Stimulated activated CD4-positive, alpha-beta T cell treated with anti-CD3 and anti-CD28 coated beads, Interleukin-1b, Interleukin-23, amount 100 ng/mL, for 1 hour (primary cell): ENCODE results near the gene STK40.
A peak's percentile ranks its signal among the peaks of the same experiment; 100 is the strongest.

ENCODE experiments used
- DNase-seq, 2 donors: peaks; one replicate each; pipeline ENCODE4 v3.0.0-alpha.2; 2020; ENCODE audit warnings: low read depth in 2 of 2

STK40 gene

DNA sequence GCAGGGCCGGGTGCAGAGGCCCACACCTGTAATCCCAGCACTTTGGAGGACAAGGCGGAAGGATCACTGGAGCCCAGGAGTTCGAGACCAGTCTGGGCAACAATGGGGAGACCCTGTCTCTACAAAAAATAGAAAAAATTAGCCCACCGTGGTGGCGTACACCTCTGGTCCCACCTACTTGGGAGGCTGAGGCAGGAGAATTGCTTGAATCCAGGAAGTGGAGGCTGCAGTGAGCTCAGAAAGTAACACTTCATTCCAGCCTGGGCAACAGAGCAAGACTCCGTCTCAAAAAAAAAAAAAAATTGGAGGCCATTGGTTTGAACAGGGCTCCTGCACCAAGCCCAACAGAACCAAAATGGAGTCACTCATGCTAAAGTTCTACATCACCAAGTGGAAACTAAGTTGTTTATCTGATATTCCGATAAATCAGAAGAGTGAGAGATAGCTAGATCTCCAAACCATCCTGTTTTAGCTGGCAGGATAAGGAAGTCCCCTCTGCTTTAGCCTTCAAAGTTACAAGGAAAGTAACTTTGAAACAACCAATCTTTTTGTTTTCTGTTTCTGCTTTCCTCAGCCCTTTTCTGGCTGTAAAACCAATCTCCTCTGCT, 12.8 kb upstream of the STK40 start:
- no peak for DNase-seq

DNA sequence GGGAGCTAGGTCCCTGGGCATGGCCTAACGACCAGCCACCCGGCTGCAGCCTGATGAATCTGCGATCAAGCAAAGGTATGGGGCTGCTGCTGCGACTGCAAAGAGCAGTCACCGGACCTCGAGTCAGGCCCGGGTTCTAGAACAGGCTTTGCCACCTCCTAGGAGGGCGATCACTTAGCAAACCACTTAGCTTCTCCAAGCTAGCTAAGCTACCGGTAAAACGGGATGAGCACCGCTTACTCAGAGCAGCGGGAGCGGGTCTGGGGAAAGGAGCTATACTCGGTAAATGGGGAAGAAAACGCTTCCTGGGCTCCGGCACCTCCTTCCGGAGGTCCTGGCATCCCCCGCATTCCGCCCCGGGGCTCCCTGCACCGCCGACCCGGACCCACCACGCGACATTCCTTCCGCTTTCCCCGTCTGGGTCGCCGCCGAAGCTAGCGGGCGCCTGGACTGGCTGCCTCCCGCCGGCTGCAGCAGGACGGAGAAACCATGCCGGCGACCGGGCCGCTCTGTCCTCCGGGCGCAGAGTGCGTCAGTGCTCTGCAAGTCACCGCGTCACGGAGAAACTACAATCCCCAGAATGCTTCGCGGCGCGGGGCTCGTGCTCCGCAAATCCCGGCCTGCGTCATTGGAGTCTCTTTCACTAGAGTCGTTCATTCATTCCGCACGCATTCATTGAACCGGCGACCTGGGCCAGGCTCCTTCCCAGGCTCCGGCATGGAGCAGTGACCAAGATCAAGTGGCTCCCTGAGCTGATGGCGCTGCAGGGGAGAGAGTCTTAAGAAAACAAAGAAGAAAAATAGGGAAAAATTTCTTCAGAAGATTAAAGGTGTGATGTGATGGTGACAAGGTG, 11.9 kb upstream of the STK40 start, which contains the start of gene LSM10:
TSS of gene LSM10 (minus strand) at position 531 of the 853 bp plus-strand sequence. CDS start 3,779 bp downstream, outside the sequence.
- DNase-seq: peak; percentile 65 to 85

DNA sequence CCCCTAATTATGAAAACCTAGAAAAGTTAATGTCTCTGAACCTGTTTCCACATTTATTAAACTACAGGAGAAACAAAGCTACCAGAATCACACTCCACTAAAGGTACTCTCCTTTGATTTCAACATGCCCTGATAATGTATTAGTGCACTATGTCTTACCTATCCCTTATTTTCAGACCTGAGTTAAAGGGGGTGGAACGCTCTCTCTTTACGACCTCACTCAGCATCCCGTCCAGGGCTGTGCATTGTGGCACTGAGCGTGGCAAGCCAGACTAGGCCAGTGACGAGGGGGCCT, 11.3 kb upstream of the STK40 start:
- no peak for DNase-seq

DNA sequence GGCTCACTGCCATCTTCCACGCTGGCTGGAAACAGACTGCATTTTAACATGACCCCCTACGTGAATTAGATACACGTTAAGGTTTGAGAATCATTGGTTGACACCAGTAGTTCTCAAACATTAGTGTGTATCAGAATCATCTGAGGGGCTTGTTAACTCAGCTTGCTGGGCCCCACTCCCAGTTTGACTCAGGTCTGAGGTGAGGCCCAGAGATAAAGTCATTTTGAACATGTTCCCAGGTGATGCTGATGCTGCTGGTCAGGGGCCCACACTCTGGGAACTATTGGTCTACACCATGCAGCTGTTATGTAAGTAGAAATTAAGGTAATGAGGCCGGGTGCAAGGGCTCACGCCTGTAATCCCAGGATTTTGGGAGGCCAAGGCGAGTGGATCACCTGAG, 10.6 kb upstream of the STK40 start:
- no peak for DNase-seq

DNA sequence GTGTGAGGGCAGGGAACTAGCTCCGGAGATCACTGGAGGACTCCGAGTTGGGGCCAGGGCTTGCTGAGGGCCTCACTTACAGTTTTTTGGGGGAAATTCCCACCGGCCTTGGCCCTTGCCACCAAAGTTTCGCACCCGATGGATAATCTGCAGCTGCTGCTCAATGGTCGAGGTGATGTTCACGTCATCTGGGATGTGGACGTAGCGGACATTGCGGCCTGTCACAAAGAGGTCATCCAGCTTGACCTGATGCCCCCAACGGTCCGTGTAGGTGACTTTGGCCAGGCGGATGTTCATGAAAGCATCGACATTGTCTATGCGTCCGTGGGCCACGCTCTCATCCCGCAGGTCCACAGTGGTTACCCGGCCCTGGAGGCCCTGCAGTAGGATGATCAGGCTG, 8.0 kb upstream of the STK40 start:
- no peak for DNase-seq

DNA sequence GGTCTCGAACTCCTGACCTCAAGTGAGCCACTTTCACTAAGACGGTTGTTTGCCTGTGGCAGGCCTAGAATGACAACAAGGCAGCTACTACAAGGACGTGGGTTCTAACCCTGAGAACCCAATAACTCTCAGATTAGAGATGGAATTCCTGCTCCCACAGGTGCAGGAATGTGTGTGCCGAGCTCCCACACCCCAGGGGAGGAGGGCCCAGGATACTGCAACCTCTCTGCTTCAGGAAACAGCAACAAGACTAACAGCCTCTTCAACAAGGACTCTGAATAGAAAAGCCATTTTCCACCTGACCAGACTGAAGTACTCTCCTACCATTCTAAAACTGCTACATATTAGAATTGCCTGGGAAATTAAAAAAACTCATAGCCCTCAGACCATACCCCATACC, 7.1 kb upstream of the STK40 start:
- DNase-seq: no peak

DNA sequence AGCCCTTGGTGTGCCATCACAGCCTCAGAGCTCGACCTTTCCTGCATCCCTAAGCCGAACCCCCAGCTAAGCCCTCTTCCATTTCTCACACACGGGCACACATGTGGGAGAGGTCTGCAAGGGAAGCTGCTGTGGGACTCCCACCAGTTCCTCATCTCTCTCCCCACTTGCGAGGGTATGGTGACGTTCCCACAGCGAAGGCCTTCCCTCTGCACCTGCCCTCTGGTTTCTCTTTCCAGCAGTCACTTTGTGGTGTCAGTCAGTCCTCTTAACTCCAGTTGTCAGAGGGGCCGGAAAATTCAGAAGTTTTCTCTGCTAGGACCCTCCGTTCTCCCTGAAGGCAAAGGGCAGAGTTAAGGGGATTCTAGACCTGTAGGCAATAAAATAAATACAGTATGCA, 5.5 kb upstream of the STK40 start:
- DNase-seq: no peak

DNA sequence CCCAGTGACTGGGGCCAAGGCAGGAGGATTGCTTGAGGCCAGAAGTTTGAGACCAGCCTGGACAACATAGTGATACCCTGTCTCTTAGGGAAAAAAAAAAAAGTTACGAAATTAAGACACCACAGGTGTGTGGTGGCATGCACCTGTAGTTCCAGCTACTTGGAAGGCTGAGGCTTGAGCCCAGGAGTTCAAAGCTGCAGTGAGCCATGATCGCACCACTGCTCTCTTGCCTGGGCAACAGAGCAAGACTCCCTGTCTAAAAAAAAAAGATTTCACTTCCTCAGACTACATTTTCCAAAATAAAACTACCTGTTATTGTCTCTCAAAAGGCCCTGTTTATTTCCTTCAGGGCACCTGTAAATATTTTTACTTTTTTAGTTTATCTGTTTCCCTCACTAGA, 4.7 kb upstream of the STK40 start:
- no peak for DNase-seq

DNA sequence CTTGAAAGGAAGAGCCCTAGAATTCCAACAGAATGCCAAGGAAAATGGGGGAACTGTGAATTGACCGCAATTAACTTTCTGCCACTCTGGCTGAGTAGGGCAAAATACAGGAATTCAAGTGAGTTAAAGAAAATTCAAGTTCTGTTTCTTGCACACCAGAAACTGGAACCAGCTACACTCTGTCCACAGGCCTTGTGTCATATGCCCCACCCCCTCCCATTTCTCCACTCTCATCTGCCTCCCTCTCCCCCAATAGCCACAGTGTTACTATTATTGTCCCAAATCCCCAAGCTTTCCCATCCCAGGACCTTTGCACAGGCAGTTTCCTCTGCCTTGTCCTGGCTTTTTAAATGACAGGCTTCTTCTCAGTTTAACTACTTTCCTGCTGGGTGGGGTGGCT, 4.3 kb upstream of the STK40 start:
- DNase-seq: no peak

DNA sequence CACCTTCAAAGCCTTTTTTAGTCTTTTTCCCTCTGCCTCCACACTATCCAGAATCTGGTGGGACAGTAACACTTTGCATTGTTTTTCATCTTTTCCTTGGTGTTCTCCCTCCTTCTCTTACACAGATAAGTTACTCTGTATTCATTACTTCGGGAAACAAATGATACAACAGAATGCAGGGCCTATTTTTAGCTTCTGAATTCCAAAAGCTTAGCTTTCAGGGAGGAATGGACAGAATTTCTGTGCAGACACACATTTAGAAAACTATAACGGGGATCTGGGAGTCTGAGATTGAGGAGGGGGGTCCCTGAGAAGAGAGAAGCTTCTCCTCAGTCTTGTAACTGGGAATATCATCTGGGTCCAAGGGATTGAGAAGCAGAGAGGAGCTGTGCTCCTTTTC, 3.5 kb upstream of the STK40 start:
- DNase-seq: no peak

DNA sequence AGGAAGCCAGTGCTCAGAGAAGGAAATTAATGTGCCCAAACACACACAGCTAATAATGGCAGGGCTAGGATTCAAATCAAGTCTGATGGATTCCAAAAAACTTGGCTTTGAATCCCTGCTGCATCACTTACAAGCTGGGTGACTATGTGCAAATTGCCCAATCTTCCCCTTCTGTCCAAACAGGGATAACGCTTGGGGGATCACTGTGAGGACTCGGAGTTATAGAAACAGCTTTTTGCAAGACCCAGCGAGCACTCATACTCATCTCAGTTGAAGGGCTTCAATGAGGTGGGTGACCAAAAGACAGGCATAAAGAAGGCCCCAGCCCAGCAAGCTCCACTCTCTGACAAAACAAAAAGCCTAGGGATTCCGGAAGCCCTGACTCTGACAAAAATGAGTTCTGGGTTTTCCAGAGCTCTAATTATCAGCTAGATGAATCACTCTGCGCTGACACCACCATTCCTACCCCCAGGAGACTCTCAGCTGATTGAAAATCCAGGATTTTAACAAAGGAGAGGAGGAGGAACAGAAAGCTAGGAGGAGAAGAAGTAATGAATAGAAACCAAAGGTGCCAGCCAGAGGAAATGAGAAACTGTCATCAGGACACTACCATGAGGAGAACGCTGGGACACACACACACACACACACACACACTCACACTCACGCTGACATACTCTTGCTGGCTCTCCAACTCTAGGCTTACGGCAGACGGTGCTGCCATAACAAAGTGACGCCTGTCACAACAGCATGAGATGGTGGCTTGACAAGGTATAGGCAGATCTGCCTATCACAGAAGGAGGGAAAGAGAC, 1.6 kb upstream of the STK40 start:
- no peak for DNase-seq

DNA sequence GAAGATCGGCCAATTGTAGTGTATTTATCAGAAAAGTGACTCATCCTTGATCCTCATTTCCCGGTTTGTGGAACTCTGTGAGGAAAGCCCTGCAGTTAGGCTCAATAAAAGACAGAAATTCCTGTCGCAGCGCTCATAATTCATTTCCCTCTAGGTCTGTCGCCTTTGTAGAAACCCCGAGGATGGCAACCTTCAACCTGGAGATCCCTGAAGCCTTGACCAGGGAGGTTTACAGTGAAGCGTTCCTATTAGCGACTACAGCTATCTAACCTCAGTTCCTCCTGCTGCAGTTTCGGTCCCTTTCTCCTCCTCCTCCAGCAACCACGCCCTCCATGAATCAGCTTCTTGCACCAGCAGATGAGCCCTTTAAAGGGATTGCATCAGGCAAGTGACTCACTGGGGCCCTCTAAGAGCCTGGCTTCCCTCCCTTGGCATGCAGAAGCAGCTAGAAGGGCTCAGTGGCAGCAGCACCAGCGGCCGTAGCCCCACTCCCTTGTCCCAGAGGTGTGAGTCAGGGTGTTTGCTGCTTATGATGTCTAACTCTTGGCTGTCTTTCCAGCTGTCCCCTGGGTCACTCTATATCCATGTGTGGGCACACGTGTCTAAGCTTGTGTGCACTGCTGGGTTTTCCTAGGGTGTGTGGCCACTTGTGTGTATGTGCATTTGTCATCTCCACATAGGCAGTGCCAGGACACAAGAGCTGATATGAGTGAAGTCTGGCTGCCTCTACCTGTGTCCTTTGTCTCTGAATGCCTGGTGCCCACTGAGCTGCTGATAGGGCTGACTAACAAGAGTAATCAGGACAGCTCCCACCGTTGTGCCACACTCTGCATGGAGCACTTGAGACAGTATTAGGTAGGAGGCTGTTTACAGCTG, 779 bp upstream of the STK40 start:
- DNase-seq: peak; percentile 71 to 81

DNA sequence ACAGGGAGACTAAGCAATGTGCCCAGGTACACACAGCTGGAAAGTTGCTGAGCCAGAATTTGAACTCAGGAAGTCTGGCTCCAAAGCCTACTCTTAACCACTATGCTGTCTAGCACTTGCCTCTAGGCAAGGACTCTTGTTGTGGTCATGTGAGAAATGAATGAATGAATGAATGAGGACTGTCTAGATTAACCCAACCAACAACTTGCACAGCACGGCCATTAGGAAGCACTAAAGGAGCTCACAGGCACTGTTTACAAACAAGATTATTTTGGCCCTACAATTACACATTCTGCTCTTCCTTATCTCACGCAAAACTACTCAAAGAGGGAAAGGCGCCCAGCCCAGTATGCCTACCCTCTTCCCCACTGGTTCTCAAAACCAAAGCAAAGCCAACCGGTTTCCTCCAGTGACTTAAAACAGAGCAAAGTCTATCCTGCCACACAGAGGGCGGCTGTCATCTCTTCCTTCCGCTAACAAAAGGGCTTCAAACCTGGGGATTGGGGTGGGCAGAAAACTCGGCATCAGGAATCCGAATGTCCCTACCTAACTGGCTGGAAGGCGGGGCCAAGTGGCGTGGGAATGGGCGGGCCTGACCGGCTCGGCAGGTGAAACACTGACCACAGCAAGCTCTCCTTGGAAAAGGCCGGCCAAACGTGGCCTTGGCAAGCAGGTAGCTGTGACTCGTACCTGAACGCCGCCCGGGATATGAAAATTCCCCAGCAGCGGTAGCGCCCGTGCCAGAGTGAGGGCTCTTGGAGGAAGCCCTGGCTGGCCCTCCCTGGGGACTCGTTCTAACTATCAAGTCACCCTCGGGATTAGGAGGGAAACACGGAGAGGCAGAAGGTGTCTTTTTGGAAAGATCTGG, 948 bp downstream of the STK40 start:
- DNase-seq: no peak

DNA sequence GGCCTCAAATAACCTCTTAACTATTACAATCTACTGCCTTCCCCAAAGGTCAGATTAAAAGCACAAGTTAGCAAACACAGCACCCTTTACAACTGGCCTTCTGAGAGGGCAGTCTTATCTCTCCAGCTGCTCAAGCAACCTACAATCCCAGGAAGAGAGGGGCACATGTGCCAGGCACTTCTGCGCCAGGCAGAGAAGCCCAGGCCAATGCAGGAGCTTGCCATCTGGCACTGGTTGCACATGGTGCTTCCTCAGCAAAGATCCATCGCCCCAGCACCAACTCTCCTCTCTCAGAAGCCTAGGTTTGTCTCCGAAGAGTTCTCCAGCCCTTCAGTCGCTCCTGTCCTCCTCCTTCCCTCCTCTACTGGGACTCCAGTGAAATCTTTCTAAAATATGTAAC, 2.5 kb downstream of the STK40 start:
- DNase-seq: no peak

DNA sequence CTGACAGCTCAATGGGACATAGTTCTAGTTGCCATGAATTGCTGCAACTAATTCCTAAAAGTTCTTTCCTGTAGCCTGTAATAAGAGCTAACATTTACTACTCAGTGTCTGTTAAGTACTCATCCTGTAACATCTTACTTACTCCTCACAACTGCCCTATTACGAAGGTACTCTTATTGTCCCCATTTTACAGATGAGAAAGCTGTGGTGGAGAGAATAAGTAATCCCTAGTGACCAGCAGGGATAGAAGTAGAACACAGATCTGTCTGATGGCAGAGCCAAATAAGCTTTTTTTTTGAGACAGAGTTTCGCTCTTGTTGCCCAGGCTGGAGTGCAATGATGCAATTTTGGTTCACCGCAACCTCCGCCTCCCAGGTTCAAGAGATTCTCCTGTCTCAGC, 3.1 kb downstream of the STK40 start:
- DNase-seq: no peak

DNA sequence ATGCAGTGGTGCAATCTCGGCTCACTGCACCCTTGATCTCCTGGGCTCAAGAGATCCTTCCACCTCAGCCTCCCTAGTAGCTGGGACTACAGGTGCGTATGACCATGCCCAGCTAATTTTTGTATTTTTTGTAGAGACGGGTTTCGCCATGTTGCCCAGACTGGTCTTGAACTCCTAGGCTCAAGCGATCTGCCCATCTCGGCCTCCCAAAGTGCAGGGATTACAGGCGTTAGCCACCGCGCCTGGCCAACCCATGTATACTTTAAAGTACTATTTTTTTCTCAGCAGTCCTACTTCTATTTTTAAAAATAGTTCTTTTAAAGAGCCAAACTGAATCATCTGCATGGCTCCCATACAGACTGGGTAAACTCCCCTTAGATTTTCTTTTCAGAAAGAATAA, 3.5 kb downstream of the STK40 start:
- DNase-seq: no peak

DNA sequence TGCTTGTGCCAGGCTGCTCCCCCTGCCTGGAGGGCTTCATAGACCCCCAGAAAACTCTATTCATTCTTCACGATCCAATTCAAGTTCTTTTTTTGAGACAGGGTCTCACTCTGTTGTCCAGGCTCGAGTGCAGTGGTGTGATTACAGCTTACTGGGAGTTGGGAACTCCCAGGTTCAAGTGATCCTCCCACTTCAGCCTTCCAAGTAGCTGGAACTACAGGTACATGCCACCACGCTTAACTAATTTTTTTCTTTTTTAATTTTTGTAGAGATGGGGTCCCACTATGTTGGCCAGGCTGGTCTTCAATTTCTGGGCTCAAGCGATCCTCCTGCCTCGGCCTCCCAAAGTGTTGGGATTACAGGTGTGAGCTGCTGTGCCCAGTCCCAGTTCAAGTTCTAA, 4.3 kb downstream of the STK40 start:
- no peak for DNase-seq

DNA sequence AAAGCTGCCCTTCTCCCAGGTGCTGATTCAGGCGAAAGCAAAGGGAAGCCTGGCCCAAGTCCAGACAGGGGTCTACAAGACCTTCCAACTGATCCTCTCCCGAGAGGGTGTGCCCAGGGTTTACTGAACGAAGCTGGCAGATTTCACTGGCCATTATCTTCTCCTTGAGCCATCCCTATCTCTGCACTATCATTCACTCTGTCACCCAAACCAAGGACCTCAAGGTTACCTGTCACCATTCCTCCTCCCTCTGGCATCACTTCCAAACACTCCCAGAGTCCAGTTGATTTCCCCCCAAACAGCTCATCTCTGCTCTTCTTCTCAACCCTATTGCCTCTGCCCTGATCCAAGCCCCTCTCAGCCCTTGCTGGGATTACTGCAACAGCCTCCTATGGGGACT, 4.9 kb downstream of the STK40 start:
- no peak for DNase-seq

DNA sequence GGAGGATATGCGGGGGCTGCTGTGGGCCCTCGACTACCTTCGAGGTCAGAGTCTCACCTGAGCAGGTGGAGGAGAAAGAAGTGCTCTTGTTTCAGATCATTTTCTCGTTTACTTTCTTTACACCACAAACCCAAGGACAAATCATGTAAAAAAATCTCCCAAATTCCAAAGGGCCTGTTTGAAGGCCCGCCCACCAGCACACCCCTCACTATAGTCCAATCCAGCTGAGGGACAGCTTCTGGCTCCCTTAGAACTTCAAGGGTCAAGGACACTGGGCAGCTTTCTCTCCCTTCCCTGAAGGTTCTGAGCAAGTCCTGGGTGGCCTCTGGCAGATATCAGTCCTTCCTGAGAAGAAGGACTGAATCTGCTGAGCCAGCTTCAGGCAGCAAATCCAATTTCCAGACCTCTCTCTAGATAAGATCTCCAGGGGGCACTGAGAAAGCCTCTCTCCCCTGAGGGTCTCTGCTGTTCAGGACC, 5.5 kb downstream of the STK40 start:
- no peak for DNase-seq

DNA sequence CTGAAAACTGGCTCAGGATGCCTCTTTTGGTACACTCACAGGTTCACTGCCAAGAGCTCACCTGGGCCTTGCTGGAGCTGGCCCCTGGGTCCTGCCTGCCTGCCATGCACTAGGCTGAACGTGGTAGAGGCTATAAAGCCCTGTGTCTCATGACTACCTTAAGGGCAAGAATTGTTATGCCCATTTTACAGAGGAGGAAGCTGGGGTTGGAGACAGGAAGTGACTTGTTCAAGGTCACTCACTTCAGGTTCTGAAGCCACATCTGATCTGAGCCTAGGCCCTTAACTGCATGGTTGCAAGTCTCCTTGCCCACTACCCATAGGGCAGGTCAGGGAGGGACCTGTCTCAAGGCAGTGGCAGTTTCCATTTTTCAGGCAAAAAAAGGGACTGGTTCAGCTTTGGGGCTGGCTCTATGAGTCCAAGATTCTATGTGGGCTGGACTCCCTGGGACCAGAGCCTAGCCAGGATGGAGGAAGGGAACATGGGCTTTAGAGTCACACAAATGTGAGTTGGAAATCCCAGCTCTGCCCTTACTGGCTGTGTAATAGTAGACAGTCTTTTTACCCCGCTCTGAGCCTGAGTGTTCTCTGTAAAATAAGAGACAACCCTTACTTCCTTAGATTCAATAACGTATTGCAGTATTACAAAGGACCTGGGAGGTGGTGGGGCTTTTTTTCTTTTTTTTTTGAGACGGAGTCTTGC, 7.8 kb downstream of the STK40 start:
- no peak for DNase-seq
